AML-193 (cell line): ENCODE measurements around the gene LSG1.
"Not testable (repeated sequence)": the region's sequence is repeated elsewhere in the genome, so short reads cannot be mapped to it uniquely, and the experiment has no call there.

Experiments used
- DNase-seq, 2 experiments: peaks; one replicate each; lab custom pipeline; 2025; lab: John Stamatoyannopoulos, UW

LSG1 gene

DNA sequence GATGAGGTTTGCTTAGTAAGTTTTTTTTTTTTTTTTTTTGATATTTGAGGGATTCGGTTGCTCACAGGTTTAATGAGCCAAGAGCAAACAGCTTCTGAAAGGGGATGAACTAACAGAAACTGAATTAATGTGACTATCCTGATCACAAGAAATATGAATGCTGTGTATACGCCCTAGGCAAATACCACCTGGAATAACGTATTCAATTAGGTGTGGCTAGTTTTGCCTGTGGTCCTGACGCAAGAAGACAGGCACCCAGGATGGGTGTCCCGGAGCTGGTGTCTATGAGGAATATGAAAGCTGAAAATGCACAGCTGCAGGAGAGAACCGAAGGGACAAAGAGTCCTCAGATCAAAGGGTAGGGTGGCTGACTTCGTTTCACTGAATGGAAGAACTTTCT is 14.6 kb downstream of the LSG1 start:
- no peak for DNase-seq

- no peak for DNase-seq
Measured at GRCh38 chr3:194654443-194654842, 17.5 kb downstream of the LSG1 start.

GRCh38 chr3:194647747-194648146 is 24.2 kb downstream of the LSG1 start:
- no peak for DNase-seq

GRCh38 chr3:194642769-194643168 is 29.2 kb downstream of the LSG1 start:
- no peak for DNase-seq

- DNase-seq = no peak
Measured at GRCh38 chr3:194640829-194641228, 31.2 kb downstream of the LSG1 start.

DNA sequence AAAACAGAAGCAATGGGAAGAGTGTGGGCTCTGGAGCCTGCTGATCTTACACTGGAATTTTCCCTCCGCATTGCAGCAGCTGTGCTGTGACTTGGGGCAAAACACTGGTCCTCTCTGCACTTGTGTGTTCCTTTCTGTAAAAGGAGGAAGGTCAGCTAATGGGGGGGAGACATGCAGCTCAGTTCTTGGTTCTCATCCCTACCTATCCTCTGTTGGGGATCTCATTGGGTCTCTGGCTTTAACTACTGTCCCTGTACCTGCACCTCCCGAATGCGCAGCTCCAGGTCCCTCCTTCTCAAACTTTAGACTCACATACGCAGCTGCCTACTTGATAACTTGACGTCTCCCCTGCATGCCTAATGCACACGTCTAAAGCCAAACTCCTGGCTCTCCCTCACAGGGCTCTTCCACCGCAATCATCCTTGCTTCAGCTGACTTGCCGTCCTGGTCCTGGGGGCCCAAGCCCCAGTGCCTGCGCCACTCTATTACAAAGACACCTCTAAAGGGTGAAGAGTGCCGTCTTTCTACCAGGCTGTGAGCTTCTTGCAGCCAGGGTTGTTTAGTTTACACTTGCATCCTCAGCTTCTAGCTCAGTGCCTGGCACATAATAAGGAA is 32.9 kb downstream of the LSG1 start:
- DNase-seq = no peak

DNA sequence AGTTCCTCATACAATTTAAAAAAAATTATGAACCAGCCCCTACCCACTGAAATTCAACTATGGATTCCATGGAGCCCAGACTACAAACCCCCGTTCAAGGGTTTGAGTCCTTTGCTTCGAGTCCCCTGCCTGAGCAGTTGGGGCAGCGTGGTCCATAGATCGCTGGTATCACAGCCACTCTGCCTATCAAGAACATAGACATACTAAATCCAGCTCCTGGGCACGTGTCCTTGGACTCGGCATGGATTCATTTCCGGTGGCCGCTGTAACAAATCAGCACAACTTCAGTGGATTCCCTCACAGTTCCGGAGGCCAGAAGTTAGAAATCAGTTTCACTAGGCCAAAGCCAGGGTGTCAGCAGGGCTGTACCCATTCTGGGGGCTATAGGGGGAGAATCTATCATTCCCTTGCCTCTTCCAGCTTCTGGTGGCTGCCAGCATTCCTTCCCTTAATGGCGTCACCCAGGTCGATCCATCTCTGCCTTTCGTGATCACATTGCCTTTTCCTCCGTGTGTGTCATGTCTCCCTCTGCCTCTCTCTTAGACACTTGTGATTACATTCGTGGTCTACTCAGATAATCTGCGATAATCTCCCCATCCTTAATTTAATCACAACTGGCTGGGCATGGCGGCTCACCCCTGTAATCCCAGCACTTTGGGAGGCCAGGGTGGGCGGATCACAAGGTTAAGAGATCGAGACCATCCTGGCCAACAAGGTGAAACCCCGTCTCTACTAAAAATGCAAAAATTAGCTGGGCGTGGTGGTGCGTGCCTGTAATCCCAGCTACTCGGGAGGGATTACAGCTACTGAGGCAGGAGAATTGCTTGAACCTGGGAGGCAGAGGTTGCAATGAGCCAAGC is 34.2 kb downstream of the LSG1 start:
- DNase-seq = no peak

DNA sequence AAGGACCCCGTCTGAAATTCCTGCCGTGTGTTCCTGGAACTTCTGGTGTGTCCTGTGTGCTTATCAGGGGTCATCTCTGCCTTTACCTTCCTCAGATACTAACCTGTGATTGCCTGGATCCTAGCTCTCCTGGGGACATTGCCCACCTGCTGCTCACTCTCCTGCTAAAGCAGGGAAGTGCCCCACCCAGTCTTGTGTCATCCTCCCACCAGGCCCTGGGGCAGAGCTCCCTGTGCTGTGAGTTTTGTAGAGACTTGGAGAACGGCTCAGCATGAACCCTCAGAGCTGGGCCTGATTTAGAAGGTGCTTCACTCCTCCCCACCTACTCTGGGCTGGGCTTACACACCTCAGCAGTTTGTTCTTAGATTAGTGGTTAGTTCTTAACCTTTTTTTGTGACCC is 34.9 kb downstream of the LSG1 start:
- DNase-seq = no peak

- DNase-seq = peak; percentile 91 to 94
Measured at GRCh38 chr3:194633349-194634004, 38.5 kb downstream of the LSG1 start, which contains the start of gene TMEM44. TSS of gene TMEM44 (minus strand) at chr3:194633419. CDS start at chr3:194633215, 204 bp downstream.

DNA sequence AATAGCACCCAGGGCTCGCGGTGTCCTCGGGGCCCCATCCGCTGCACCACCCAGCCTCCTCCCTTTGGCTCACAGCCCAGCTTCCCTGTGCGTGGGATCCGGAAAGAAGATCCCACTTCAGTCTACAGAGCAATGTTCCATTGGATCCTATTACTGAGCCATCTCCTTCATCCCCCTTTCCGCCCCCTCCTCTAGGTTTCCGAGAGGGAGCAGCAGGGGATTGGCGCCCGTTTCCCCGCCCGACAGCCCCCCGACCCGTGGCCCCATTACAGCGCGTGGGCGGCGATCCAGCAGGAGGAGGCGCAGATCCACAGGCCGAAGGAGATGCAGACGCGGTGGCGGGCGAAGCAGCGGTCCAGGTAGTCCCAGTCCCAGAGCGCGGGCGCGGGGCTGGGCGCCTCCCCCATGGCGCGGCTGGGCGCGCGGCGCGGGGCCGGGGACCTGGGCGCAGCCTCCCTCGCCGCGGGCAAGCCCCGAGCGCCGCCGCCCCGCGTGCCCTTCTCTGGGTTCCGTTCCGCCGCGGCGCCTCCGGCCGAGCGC is 39.1 kb downstream of the LSG1 start:
- peak; percentile 31 to 49 for DNase-seq

GRCh38 chr3:194632226-194632808 is 39.7 kb downstream of the LSG1 start:
- no peak for DNase-seq

DNA sequence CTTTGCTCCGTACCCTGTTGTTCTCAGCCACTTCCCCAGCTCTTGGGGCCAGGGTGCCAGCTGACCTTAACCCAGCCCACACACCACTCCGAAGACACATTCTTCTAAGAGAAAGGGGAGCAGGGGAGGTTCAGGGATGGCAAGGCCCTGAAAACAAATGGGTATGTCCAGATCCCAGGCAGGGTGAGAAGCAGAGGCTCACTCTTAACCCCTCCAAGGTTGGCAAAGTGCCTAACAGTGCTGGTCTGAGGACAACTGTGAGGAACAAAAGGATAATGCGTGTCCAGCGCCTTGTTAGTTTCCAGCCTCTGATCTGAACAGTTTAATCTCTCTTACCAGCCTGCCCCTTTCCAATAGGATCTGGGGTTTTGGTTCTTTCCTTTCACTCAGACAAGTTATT is 40.3 kb downstream of the LSG1 start:
- DNase-seq = no peak

- DNase-seq = not testable (repeated sequence)
Measured at GRCh38 chr3:194630681-194631080, 41.3 kb downstream of the LSG1 start.

DNA sequence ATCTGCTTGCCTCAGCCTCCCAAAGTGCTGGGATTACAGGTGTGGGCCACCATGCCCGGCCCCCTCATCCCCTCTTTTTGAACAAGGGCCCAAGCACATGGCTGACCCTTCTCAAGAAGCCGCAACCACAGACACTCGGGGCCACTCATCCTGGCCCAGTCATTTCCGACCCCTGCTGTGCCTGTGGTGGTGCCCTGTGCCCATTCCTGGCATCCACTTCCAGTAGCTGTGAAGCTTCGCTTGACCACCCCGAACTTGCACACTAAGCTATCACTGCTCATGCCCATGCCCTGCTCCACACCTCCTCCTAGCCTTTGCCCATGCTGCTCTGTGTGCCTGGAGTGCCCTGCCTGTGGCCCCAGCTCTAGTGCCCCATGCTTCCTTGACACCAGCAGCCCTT is 47.0 kb downstream of the LSG1 start:
- no peak for DNase-seq

DNA sequence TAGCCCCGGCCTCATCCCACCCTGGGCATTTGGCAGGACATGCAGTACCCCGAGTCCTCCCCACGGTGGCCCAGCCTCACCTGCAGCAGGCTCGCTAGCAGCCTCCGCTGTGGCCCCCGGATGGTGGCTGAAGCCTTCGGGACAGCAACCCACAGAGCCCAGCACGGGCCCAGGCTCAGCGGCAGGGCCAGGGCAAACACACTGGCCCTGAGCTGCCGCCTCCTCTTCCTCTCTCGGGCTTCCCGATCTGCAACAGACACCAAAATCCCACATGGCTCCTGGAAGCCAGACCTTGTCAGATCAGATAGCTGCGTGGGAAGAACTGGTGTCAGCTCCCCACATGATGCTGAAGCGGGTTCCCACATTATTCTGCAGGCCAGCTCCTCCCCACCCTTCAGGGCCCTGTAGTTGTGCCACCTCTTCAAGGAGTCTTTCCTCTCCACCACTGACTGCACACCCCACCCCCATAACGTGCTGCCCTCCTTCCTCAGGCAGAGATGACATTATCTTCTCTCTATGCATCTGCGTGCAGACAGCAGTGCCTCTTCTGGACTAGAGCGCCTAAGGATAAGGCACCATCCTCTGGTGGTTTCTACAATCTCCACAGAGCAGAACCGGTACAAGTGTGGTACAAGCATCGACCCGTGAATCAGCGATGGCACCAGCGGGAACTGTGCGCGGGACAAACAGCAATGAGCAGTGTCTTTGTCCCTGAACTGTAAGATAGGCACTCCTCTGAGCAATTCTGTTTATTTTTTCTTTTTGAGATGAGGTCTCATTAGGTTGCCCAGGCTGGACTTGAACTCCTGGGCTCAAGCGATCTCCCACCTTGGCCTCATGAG is 48.3 kb downstream of the LSG1 start:
- no peak for DNase-seq

DNA sequence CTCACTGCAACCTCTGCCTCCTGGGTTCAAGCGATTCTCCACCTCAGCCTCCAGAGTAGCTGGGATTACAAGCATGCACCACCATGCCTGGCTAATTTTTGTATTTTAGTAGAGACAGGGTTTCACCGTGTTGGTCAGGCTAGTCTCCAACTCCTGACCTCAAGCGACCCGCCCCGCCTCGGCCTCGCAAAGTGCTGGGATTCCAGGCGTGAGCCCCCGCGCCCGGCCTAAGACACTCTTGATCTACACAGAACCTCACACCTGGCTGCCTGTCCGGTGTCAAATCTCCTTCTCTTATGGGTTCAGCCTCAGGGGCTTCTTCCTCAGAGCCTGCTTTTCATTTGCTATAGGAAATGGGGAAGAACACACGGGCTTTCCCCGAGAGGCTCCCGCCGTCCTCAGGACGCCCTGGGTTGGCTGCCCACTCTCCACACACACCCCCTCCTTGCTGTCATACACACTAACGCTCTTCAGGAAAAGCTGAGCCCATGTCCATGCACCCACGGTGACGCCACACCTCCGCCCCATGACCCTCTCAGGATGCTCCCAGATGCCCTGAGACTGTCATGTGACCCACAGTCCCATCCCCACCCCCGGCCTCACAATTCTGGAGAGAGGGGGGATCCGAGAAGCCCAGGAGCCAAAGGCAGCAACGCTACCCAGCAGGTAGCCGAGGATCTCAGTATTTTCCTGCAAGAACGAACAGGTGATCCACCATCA is 49.2 kb downstream of the LSG1 start:
- DNase-seq = no peak

DNA sequence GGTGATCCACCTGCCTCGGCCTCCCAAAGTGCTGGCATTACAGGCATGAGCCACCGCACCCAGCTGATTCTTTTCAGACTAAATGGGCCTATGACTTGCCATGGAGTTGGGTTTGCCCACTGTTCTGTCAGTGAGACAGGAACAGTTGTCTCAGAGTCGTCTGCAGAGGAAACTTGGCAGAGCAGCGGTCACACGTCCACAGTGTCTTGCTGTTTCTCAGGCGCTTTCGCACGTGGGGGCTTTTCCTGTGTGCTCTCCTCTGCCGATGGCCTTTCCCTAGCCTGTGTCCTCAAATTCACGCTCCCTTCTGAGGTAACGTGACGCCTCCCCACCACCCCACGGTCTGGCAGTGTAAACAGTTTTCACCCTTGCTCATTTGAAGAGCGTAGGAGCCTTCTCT is 50.0 kb downstream of the LSG1 start:
- DNase-seq = no peak

GRCh38 chr3:194620196-194620595 is 51.8 kb downstream of the LSG1 start:
- no peak for DNase-seq

GRCh38 chr3:194619741-194620140 is 52.2 kb downstream of the LSG1 start:
- no peak for DNase-seq

DNA sequence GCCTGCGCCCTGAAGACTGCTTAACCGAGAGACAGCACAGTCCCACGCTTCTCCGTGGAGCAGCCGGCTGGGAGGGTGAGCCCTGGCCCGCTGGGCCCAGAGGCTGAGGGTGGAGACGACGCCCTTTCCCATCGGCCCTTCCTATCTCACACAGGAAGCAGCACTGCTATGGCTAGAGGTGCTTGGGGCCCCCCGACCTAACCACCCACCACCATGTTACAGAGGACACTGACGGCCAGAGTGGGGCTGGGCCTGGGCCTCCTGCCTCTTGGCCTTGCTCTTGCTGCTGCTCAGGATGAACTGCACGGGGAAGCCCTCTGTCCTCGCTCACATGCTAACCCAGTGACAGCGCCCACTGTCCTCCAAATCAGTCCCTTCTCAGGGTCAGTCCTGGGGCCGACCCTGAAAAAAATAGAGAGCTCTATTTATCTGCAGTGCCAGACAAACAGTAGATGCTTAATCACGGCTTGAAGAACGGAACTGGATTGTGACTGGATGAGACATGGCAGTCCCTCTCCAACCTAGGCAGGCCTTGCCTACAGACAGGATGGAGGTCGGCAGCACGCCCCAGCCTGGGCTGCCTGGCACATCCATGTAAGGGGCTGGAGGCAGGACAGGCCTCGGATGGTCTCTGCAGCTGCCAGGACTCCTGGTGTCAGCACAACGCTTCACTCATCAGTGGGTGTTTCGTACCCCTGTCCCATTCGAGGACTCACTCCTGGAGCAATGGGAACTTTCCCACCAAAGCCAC is 53.0 kb downstream of the LSG1 start:
- DNase-seq = no peak
